GM21526 (cell line): ENCODE data around the gene KCTD18.

Experiments used
- ATAC-seq: cut with Tn5 transposase; IDR thresholded peaks from one replicate; pipeline ENCODE4 v1.9.1; 2021; ENCODE audit warnings: moderate library complexity; ENCODE audit not compliant: unreplicated experiment, low FRiP score

The KCTD18 gene

GRCh38 chr2:200509612-200510433 is at the start of gene KCTD18:
Gene KCTD18 (minus strand): TSS chr2:200510068. CDS start chr2:200507016, 3,052 bp downstream.
- ATAC-seq: peak; percentile 98

- no peak for ATAC-seq
Measured at GRCh38 chr2:200540793-200541192, 30.9 kb upstream of the KCTD18 start.

- no peak for ATAC-seq
Measured at GRCh38 chr2:200538139-200538538, 28.3 kb upstream of the KCTD18 start.

GRCh38 chr2:200534572-200534971 is 24.7 kb upstream of the KCTD18 start:
- no peak for ATAC-seq

- ATAC-seq: no peak
Measured at GRCh38 chr2:200533754-200534153, 23.9 kb upstream of the KCTD18 start.

GRCh38 chr2:200528228-200528627 is 18.4 kb upstream of the KCTD18 start:
- ATAC-seq: no peak

GRCh38 chr2:200525882-200526651 is 16.2 kb upstream of the KCTD18 start, which contains the start of gene SGO2:
Gene SGO2 (plus strand): TSS chr2:200526207. CDS start chr2:200532976, 6,769 bp downstream.
- ATAC-seq: peak; percentile 100

GRCh38 chr2:200525551-200525881 is 15.6 kb upstream of the KCTD18 start:
- no peak for ATAC-seq

GRCh38 chr2:200525066-200525465 is 15.2 kb upstream of the KCTD18 start:
- no peak for ATAC-seq

- ATAC-seq: no peak
Measured at GRCh38 chr2:200523604-200524003, 13.7 kb upstream of the KCTD18 start.

- ATAC-seq: no peak
Measured at GRCh38 chr2:200523158-200523557, 13.3 kb upstream of the KCTD18 start.

GRCh38 chr2:200515155-200515554 is 5.3 kb upstream of the KCTD18 start:
- ATAC-seq: no peak

- no peak for ATAC-seq
Measured at GRCh38 chr2:200509235-200509611, 645 bp downstream of the KCTD18 start.

GRCh38 chr2:200507179-200507578 is 2.7 kb downstream of the KCTD18 start:
- no peak for ATAC-seq

GRCh38 chr2:200506679-200507078 is 3.2 kb downstream of the KCTD18 start:
- ATAC-seq: no peak

GRCh38 chr2:200502196-200502595 is 7.7 kb downstream of the KCTD18 start:
- no peak for ATAC-seq

- no peak for ATAC-seq
Measured at GRCh38 chr2:200498402-200499162, 11.3 kb downstream of the KCTD18 start.

- no peak for ATAC-seq
Measured at GRCh38 chr2:200496696-200497095, 13.2 kb downstream of the KCTD18 start.

GRCh38 chr2:200494048-200494447 is 15.8 kb downstream of the KCTD18 start:
- no peak for ATAC-seq

GRCh38 chr2:200492656-200493055 is 17.2 kb downstream of the KCTD18 start:
- ATAC-seq: no peak

GRCh38 chr2:200490001-200490400 is 19.9 kb downstream of the KCTD18 start:
- no peak for ATAC-seq
